ENCODE results near the gene EBI3. TPM values are rescaled to one million over a fixed set of nuclear protein-coding genes. Genes with fewer than 3 reads are reported as not detected.
A peak's percentile ranks its signal among the peaks of the same experiment; 100 is the strongest.
"Not testable (repeated sequence)": the region's sequence is repeated elsewhere in the genome, so short reads cannot be mapped to it uniquely, and the experiment has no call there.

EBI3 gene
- total and polyA plus RNA-seq, 7 experiments from 2014 or later: 0.44 to 8.8 TPM; not detected in 5

DNA sequence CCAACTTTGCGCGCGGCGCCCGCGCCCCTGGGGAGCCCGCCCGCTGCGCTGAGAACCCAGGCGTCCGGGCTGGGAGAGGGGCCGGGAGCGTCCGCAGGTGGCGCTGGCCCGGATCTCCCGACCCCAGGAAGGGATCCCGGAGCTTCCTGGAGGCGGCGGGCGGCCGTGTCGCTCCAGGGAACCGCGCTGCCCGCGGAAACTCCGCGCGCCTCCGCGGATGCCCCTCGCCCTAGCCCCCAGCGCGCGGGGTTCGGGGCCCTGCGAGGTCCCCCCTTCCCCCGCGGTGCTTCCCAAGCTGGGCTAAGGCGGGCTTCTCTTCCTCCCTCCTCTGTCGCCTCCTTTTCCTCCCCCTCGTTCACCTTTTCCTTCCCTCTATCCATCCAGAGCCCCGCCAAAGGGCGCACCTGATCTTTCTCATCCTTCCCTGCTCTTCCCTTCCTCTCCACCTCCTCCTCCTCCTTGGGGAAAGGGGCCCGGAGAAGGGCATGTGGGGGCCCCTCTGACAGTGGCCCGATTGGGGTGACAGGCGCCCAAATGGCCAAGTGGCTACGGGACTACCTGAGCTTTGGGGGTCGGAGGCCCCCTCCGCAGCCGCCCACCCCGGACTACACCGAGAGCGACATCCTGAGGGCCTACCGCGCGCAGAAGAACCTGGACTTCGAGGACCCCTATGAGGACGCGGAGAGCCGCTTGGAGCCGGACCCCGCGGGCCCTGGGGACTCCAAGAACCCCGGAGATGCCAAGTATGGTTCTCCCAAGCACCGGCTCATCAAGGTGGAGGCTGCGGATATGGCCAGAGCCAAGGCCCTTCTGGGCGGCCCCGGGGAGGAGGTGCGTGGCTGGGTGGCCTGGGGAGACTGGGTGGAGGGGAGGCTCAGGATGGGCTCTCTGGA is 50.5 kb downstream of the EBI3 start:
- DNase-seq: no peak
- Mint-ChIP-seq H3K4me1 (peaks cover 0 to 7% (median 2%) of the 10 kb centered on the region in 7 donors), H3K36me3 (no peaks in the 10 kb centered on the region), H3K9me3 (no peaks in the 10 kb centered on the region), H3K27ac (no peak overlapping the region), H3K4me3 (peak overlapping the region in 8 of 10 donors; percentile 15 to 80 (median 56)), H3K27me3 (peaks cover 4 to 38% (median 10%) of the 10 kb centered on the region in 5 donors)
- ChIA-PET CTCF (no interaction called here), POLR2A (no interaction called here)
- intact Hi-C loops (cut with micrococcal nuclease): no loop called here
- H3K27me3 ChIP-seq (ENCODE audit: control insufficient read depth in 2 of 2, insufficient read depth in 2 of 2, low read length in 2 of 2): peaks cover 0 to 7% of the 10 kb centered on the region in 2 donors
- peaks cover 0 to 10% of the 10 kb centered on the region in 2 donors for H3K4me1 ChIP-seq (ENCODE audit: control insufficient read depth in 2 of 2, insufficient read depth in 2 of 2, low read length in 2 of 2)
- H3K9me3 ChIP-seq (ENCODE audit: control insufficient read depth in 2 of 3, low read length in 3 of 3): no peaks in the 10 kb centered on the region
- H3K36me3 ChIP-seq (ENCODE audit: control insufficient read depth in 2 of 3, insufficient read depth in 3 of 3, low read length in 3 of 3): no peaks in the 10 kb centered on the region
- H3K4me3 ChIP-seq (ENCODE audit: low read length): no peak overlapping the region
- no peak for ATAC-seq
- H3K27ac ChIP-seq (ENCODE audit: low read depth, low read length): no peak overlapping the region

GRCh38 chr19:4284176-4284958 is 55.0 kb downstream of the EBI3 start:
- Mint-ChIP-seq H3K4me3 (no peak overlapping the region), H3K9me3 (no peaks in the 10 kb centered on the region), H3K27me3 (peaks cover 4 to 20% (median 10%) of the 10 kb centered on the region in 5 donors), H3K36me3 (peaks cover 0 to 7% (median 0%) of the 10 kb centered on the region in 5 donors), H3K4me1 (peaks cover 0 to 6% (median 0%) of the 10 kb centered on the region in 7 donors), H3K27ac (peak overlapping the region in 1 of 9 donors; percentile 63)
- Histone ChIP-seq H3K36me3 (ENCODE audit: control insufficient read depth in 2 of 3, insufficient read depth in 3 of 3, low read length in 3 of 3) (no peaks in the 10 kb centered on the region), H3K4me3 (ENCODE audit: low read length) (no peak overlapping the region), H3K27ac (ENCODE audit: low read depth, low read length) (no peak overlapping the region), H3K4me1 (ENCODE audit: control insufficient read depth in 2 of 2, insufficient read depth in 2 of 2, low read length in 2 of 2) (peaks cover 0 to 8% of the 10 kb centered on the region in 2 donors), H3K27me3 (ENCODE audit: control insufficient read depth in 2 of 2, insufficient read depth in 2 of 2, low read length in 2 of 2) (peaks cover 0 to 7% of the 10 kb centered on the region in 2 donors), H3K9me3 (ENCODE audit: control insufficient read depth in 2 of 3, low read length in 3 of 3) (no peaks in the 10 kb centered on the region)
- DNase-seq (no peak), ATAC-seq (no peak)
- CTCF ChIA-PET: no interaction called here
- POLR2A ChIA-PET: no interaction called here
- intact Hi-C loops (cut with micrococcal nuclease): no loop called here

DNA sequence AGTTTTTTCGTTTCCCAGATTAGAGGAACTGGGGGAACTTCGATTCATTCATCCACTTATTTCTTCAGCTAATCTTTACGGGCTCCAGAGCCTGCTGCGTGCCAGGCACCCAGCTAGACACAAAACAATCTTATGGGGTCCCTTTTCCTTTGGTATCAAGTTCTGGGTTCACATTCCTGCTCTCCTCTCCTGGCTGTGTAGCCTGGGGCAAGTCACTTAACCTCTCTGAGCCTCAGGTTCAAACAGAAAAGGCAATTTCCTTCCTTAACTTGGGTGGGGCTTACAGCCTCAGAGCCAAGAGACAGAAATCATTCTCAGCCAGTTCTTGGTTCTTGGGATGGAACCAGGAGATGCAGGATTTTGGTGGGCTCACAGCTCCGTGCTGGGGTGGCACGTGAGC is 55.7 kb downstream of the EBI3 start:
- no peak overlapping the region for H3K27ac Mint-ChIP-seq

GRCh38 chr19:4286141-4286540 is 56.8 kb downstream of the EBI3 start:
- H3K36me3 Mint-ChIP-seq; POLR2A ChIA-PET; H3K9me3 ChIP-seq (ENCODE audit: control insufficient read depth in 2 of 3, low read length in 3 of 3); CTCF ChIA-PET; H3K4me1 ChIP-seq (ENCODE audit: control insufficient read depth in 2 of 2, insufficient read depth in 2 of 2, low read length in 2 of 2); H3K36me3 ChIP-seq (ENCODE audit: control insufficient read depth in 2 of 3, insufficient read depth in 3 of 3, low read length in 3 of 3); H3K9me3 Mint-ChIP-seq; H3K27me3 ChIP-seq (ENCODE audit: control insufficient read depth in 2 of 2, insufficient read depth in 2 of 2, low read length in 2 of 2); H3K4me3 Mint-ChIP-seq; intact Hi-C loops (cut with micrococcal nuclease); H3K4me3 ChIP-seq (ENCODE audit: low read length); DNase-seq; ATAC-seq; H3K4me1 Mint-ChIP-seq; H3K27me3 Mint-ChIP-seq; H3K27ac ChIP-seq (ENCODE audit: low read depth, low read length): not testable (repeated sequence)
- H3K27ac Mint-ChIP-seq: peak overlapping the region in 1 of 9 donors; percentile 14

More for the DNA sequence above, 55.7 kb downstream of the EBI3 start:
- Histone ChIP-seq H3K27me3 (ENCODE audit: control insufficient read depth in 2 of 2, insufficient read depth in 2 of 2, low read length in 2 of 2) (peaks cover 0 to 4% of the 10 kb centered on the region in 2 donors), H3K27ac (ENCODE audit: low read depth, low read length) (no peak overlapping the region), H3K4me3 (ENCODE audit: low read length) (no peak overlapping the region), H3K4me1 (ENCODE audit: control insufficient read depth in 2 of 2, insufficient read depth in 2 of 2, low read length in 2 of 2) (peaks cover 0 to 2% of the 10 kb centered on the region in 2 donors), H3K36me3 (ENCODE audit: control insufficient read depth in 2 of 3, insufficient read depth in 3 of 3, low read length in 3 of 3) (no peaks in the 10 kb centered on the region), H3K9me3 (ENCODE audit: control insufficient read depth in 2 of 3, low read length in 3 of 3) (no peaks in the 10 kb centered on the region)
- Mint-ChIP-seq H3K4me3 (no peak overlapping the region), H3K27me3 (peaks cover under 1 to 16% (median 10%) of the 10 kb centered on the region in 5 donors), H3K36me3 (peaks cover 0 to 7% (median 0%) of the 10 kb centered on the region in 5 donors), H3K9me3 (no peaks in the 10 kb centered on the region), H3K4me1 (peaks cover 0 to 3% (median 0%) of the 10 kb centered on the region in 7 donors)
- CTCF ChIA-PET: no interaction called here
- DNase-seq: no peak
- no peak for ATAC-seq
- intact Hi-C loops (cut with micrococcal nuclease): no loop called here
- POLR2A ChIA-PET: no interaction called here

Other genes starting within 250 kb of the EBI3 start
- 1,000 to 10,000 TPM; 1,791 to 2,674 (median 2,346) TPM for gene EEF2, start 244.1 kb upstream of the EBI3 start, total RNA-seq
- gene EEF2, start 244.1 kb upstream of the EBI3 start, polyA plus RNA-seq: 100 to 1,000 TPM; 611 to 634 TPM
- 10 to 100 TPM; 23.9 to 40.6 (median 28.8) TPM for gene PIAS4, start 221.8 kb upstream of the EBI3 start, total RNA-seq
- 1 to 10 TPM; 3.9 to 6.8 TPM for gene PIAS4, start 221.8 kb upstream of the EBI3 start, polyA plus RNA-seq
- gene ZBTB7A, start 162.6 kb upstream of the EBI3 start, total RNA-seq: 10 to 100 TPM; 47.4 to 76.0 (median 52.0) TPM
- 10 to 100 TPM; 15.3 to 45.0 TPM for gene ZBTB7A, start 162.6 kb upstream of the EBI3 start, polyA plus RNA-seq
- gene MAP2K2, start 105.4 kb upstream of the EBI3 start, total RNA-seq: 100 to 1,000 TPM in 4 of 5 experiments, 10 to 100 TPM in 1; 87.4 to 162 (median 123) TPM
- 10 to 100 TPM; 40.5 to 93.6 TPM for gene MAP2K2, start 105.4 kb upstream of the EBI3 start, polyA plus RNA-seq
- gene CREB3L3, start 75.9 kb upstream of the EBI3 start, total RNA-seq: not detected
- gene CREB3L3, start 75.9 kb upstream of the EBI3 start, polyA plus RNA-seq: not detected
- 10 to 100 TPM; 20.0 to 41.2 (median 26.0) TPM for gene SIRT6, start 47.0 kb upstream of the EBI3 start, total RNA-seq
- 1 to 10 TPM; 1.1 to 3.9 TPM for gene SIRT6, start 47.0 kb upstream of the EBI3 start, polyA plus RNA-seq
- 1 to 10 TPM in 4 of 5 experiments, under 1 TPM in 1; 0.75 to 2.8 (median 2.4) TPM for gene ANKRD24, start 46.8 kb upstream of the EBI3 start, total RNA-seq
- under 1 TPM in 1 of 2 donors, not detected in 1; 0.17 TPM for gene ANKRD24, start 46.8 kb upstream of the EBI3 start, polyA plus RNA-seq
- 10 to 100 TPM; 28.5 to 42.1 (median 31.9) TPM for gene YJU2, start 17.6 kb downstream of the EBI3 start, total RNA-seq
- 10 to 100 TPM; 24.4 to 44.7 TPM for gene YJU2, start 17.6 kb downstream of the EBI3 start, polyA plus RNA-seq
- 1 to 10 TPM in 1 of 5 experiments, not detected in 4; 2.3 TPM for gene SHD, start 49.7 kb downstream of the EBI3 start, total RNA-seq
- gene SHD, start 49.7 kb downstream of the EBI3 start, polyA plus RNA-seq: not detected
- gene TMIGD2, start 72.9 kb downstream of the EBI3 start, total RNA-seq: 10 to 100 TPM; 22.3 to 50.5 (median 40.0) TPM
- gene TMIGD2, start 72.9 kb downstream of the EBI3 start, polyA plus RNA-seq: 100 to 1,000 TPM in 1 of 2 donors, 10 to 100 TPM in 1; 99.4 to 107 TPM
- gene FSD1, start 75.1 kb downstream of the EBI3 start, total RNA-seq: 10 to 100 TPM in 1 of 5 experiments, 1 to 10 TPM in 4; 1.8 to 18.9 (median 3.4) TPM
- gene FSD1, start 75.1 kb downstream of the EBI3 start, polyA plus RNA-seq: 1 to 10 TPM in 1 of 2 donors, under 1 TPM in 1; 0.95 to 2.0 TPM
- gene STAP2, start 109.3 kb downstream of the EBI3 start, total RNA-seq: 10 to 100 TPM in 1 of 5 experiments, 1 to 10 TPM in 4; 2.6 to 11.8 (median 4.5) TPM
- gene STAP2, start 109.3 kb downstream of the EBI3 start, polyA plus RNA-seq: 1 to 10 TPM; 2.4 to 4.9 TPM
- gene MPND, start 114.0 kb downstream of the EBI3 start, total RNA-seq: 10 to 100 TPM in 4 of 5 experiments, 1 to 10 TPM in 1; 9.5 to 24.4 (median 20.0) TPM
- 1 to 10 TPM; 4.0 to 6.7 TPM for gene MPND, start 114.0 kb downstream of the EBI3 start, polyA plus RNA-seq
- 10 to 100 TPM; 37.1 to 77.0 (median 38.6) TPM for gene SH3GL1, start 171.0 kb downstream of the EBI3 start, total RNA-seq
- gene SH3GL1, start 171.0 kb downstream of the EBI3 start, polyA plus RNA-seq: 10 to 100 TPM; 11.9 to 22.8 TPM
- 10 to 100 TPM; 10.1 to 71.2 (median 14.1) TPM for gene CHAF1A, start 173.1 kb downstream of the EBI3 start, total RNA-seq
- gene CHAF1A, start 173.1 kb downstream of the EBI3 start, polyA plus RNA-seq: 1 to 10 TPM; 3.2 to 5.5 TPM
- 10 to 100 TPM; 49.2 to 68.6 (median 53.1) TPM for gene UBXN6, start 228.3 kb downstream of the EBI3 start, total RNA-seq
- gene UBXN6, start 228.3 kb downstream of the EBI3 start, polyA plus RNA-seq: 1 to 10 TPM; 5.4 to 7.9 TPM
- gene HDGFL2, start 242.8 kb downstream of the EBI3 start, total RNA-seq: 10 to 100 TPM; 25.9 to 64.6 (median 34.6) TPM
- 10 to 100 TPM; 14.0 to 31.5 TPM for gene HDGFL2, start 242.8 kb downstream of the EBI3 start, polyA plus RNA-seq

Measured in naive thymus-derived CD4-positive, alpha-beta T cell (primary cell).